ENCODE data around the gene GLIS1. TPM values are rescaled to one million over a fixed set of nuclear protein-coding genes. Genes with fewer than 3 reads are reported as not detected.

The GLIS1 gene
- total and polyA plus RNA-seq, 10 of the 15 experiments (the other 5 are each of a cell fraction or from before 2014, with no cell fraction given), result not detected

DNA sequence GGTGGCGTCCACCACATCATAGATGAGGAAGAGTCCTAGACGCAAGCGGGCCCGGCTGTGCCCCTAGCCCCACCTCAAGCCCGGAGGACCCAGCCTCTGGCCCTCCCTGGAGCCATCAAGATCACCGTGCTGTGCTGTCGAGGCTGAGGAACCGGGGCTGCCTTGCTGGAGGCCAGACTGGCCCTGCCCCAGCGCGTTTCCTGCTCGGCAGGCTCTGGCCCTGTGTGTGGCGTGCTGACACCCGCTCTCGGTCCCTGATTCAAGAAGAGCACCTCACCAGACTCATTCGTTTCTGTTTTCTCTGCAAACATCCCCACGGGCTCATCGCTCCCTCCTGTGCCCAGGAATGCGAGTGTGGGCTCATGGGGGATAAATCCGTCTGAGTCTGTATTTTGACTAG, 51.1 kb downstream of the GLIS1 start:
- Histone ChIP-seq H3K4me3 (no peak overlapping the region), H3K4me2 (ENCODE audit: control insufficient read depth, insufficient read depth) (no peak overlapping the region), H3K9ac (ENCODE audit: control insufficient read depth, insufficient read depth, low read length) (no peak overlapping the region), H3K9me3 (replicated peaks; ENCODE audit: control insufficient read depth, insufficient read depth, low read length) (no peaks in the 10 kb centered on the region), H3K4me1 (ENCODE audit: control insufficient read depth, insufficient read depth, low read length) (no peaks in the 10 kb centered on the region), H3K36me3 (ENCODE audit: control insufficient read depth in 2 of 2, insufficient read depth in 2 of 2, low read length in 1 of 2) (no peaks in the 10 kb centered on the region), H2AFZ (ENCODE audit: control insufficient read depth, low read depth, low read length) (no peak overlapping the region), H4K20me1 (ENCODE audit: control insufficient read depth, insufficient read depth) (no peaks in the 10 kb centered on the region), H3K27me3 (replicated peaks in 1 of 2; ENCODE audit: control insufficient read depth in 2 of 2, insufficient read depth in 2 of 2, low read length in 1 of 2) (peaks cover 0 to 9% of the 10 kb centered on the region in 2 experiments; a peak in 2 of 4 replicates), H3K27ac (ENCODE audit: control insufficient read depth, insufficient read depth) (no peak overlapping the region), H3K79me2 (ENCODE audit: control insufficient read depth, insufficient read depth, low read length) (no peaks in the 10 kb centered on the region)
- RAD21 ChIA-PET (ENCODE audit: unreplicated experiment), result interaction anchor here (1.3 kb wide), 1 partner anchor 202 kb away, joined by 3 read pairs; no protein-coding TSS in a partner anchor
- BruUV-seq (replicated peaks), result no TSS peak
- in situ Hi-C loops (cut with MboI), result no loop called here
- FAIRE-seq (no peak), ATAC-seq (no peak), DNase-seq (ENCODE audit: low read depth, low spot score) (no peak)
- SMC1A ChIA-PET (ENCODE audit: uncharacterized antibody, unreplicated experiment), result no interaction called here
- POLR2A ChIA-PET, result no interaction called here
- intact Hi-C loops (cut with micrococcal nuclease; ENCODE audit: unreplicated experiment), result loop anchor here (2.0 kb wide), 1 partner anchor 203 kb away; no protein-coding TSS in a partner anchor
- no peak for TF ChIP-seq IRF4 (IDR thresholded peaks at IDR 0.05; ENCODE audit: low read depth, low read length)
- no peak for TF ChIP-seq RCOR1 (conservative IDR thresholded peaks at IDR 0.05; ENCODE audit: low read depth, low read length)
- TF ChIP-seq, protein P1, sequence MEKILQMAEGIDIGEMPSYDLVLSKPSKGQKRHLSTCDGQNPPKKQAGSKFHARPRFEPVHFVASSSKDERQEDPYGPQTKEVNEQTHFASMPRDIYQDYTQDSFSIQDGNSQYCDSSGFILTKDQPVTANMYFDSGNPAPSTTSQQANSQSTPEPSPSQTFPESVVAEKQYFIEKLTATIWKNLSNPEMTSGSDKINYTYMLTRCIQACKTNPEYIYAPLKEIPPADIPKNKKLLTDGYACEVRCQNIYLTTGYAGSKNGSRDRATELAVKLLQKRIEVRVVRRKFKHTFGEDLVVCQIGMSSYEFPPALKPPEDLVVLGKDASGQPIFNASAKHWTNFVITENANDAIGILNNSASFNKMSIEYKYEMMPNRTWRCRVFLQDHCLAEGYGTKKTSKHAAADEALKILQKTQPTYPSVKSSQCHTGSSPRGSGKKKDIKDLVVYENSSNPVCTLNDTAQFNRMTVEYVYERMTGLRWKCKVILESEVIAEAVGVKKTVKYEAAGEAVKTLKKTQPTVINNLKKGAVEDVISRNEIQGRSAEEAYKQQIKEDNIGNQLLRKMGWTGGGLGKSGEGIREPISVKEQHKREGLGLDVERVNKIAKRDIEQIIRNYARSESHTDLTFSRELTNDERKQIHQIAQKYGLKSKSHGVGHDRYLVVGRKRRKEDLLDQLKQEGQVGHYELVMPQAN (conservative IDR thresholded peaks at IDR 0.05), result no peak
- TF ChIP-seq, protein P2, sequence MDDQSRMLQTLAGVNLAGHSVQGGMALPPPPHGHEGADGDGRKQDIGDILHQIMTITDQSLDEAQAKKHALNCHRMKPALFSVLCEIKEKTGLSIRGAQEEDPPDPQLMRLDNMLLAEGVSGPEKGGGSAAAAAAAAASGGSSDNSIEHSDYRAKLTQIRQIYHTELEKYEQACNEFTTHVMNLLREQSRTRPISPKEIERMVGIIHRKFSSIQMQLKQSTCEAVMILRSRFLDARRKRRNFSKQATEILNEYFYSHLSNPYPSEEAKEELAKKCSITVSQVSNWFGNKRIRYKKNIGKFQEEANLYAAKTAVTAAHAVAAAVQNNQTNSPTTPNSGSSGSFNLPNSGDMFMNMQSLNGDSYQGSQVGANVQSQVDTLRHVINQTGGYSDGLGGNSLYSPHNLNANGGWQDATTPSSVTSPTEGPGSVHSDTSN (IDR thresholded peaks at IDR 0.05; ENCODE audit: insufficient replicate concordance, low read depth, low read length), result no peak
- TF ChIP-seq ZNF622 (IDR thresholded peaks at IDR 0.05), result no peak
- TF ChIP-seq SP1 (IDR thresholded peaks at IDR 0.05; ENCODE audit: low read depth, low read length), result no peak
- TF ChIP-seq, protein P3, sequence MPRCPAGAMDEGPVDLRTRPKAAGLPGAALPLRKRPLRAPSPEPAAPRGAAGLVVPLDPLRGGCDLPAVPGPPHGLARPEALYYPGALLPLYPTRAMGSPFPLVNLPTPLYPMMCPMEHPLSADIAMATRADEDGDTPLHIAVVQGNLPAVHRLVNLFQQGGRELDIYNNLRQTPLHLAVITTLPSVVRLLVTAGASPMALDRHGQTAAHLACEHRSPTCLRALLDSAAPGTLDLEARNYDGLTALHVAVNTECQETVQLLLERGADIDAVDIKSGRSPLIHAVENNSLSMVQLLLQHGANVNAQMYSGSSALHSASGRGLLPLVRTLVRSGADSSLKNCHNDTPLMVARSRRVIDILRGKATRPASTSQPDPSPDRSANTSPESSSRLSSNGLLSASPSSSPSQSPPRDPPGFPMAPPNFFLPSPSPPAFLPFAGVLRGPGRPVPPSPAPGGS (IDR thresholded peaks at IDR 0.05; ENCODE audit: borderline replicate concordance, insufficient read depth, low read depth, low read length, poor library complexity, severe bottlenecking), result no peak
- TF ChIP-seq GABPA (IDR thresholded peaks at IDR 0.05; ENCODE audit: low read depth), result no peak
- no peak for TF ChIP-seq BHLHE40 (IDR thresholded peaks at IDR 0.05; ENCODE audit: borderline replicate concordance in 1 of 2, low read depth in 2 of 2, low read length in 1 of 2)
- TF ChIP-seq NFXL1 (IDR thresholded peaks at IDR 0.05; ENCODE audit: borderline replicate concordance), result no peak
- no peak for TF ChIP-seq BRCA1 (IDR thresholded peaks at IDR 0.05; ENCODE audit: low read depth, low read length)
- no peak for TF ChIP-seq EED (IDR thresholded peaks at IDR 0.05; ENCODE audit: low read depth)
- no peak for TF ChIP-seq YBX1 (IDR thresholded peaks at IDR 0.05)
- TF ChIP-seq LARP7 (IDR thresholded peaks at IDR 0.05), result no peak
- no peak for TF ChIP-seq SMARCA5 (IDR thresholded peaks at IDR 0.05)
- TF ChIP-seq, protein P4, sequence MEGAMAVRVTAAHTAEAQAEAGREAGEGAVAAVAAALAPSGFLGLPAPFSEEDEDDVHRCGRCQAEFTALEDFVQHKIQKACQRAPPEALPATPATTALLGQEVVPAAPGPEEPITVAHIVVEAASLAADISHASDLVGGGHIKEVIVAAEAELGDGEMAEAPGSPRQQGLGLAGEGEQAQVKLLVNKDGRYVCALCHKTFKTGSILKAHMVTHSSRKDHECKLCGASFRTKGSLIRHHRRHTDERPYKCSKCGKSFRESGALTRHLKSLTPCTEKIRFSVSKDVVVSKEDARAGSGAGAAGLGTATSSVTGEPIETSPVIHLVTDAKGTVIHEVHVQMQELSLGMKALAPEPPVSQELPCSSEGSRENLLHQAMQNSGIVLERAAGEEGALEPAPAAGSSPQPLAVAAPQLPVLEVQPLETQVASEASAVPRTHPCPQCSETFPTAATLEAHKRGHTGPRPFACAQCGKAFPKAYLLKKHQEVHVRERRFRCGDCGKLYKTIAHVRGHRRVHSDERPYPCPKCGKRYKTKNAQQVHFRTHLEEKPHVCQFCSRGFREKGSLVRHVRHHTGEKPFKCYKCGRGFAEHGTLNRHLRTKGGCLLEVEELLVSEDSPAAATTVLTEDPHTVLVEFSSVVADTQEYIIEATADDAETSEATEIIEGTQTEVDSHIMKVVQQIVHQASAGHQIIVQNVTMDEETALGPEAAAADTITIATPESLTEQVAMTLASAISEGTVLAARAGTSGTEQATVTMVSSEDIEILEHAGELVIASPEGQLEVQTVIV (IDR thresholded peaks at IDR 0.05; ENCODE audit: borderline replicate concordance, partially characterized antibody), result no peak
- TF ChIP-seq NR2C1 (IDR thresholded peaks at IDR 0.05), result no peak
- CTCF ChIA-PET, result no interaction called here
- 44% methylated on average over 19 of the region's 19 CpGs for WGBS (ENCODE audit: insufficient coverage, insufficient replicate concordance, low lambda C conversion rate, missing lambda C conversion rate)

Measured in GM12878 (cell line).